Type B pancreatic cell (in vitro differentiated cells): Measurements from ENCODE around the gene ADARB2. TPM values are rescaled to one million over a fixed set of nuclear protein-coding genes. Genes with fewer than 3 reads are reported as not detected.
A peak's percentile ranks its signal among the peaks of the same experiment; 100 is the strongest.

ENCODE experiments used
- DNase-seq: peaks from one replicate; pipeline ENCODE4 v3.0.0; 2021; ENCODE audit warnings: mixed read lengths; ENCODE audit not compliant: unreplicated experiment; ENCODE audit errors: extremely low spot score
- H3K27ac Mint-ChIP-seq: 2 replicates; pipeline ENCODE4 v1.8.0; 2021; ENCODE audit warnings: mild to moderate bottlenecking, mixed read lengths
- H3K27me3 Mint-ChIP-seq: 2 replicates; pipeline ENCODE4 v1.8.0; 2021; ENCODE audit warnings: mixed read lengths
- H3K36me3 Mint-ChIP-seq: 2 replicates; pipeline ENCODE4 v1.8.0; 2021; ENCODE audit warnings: mixed read lengths
- H3K4me1 Mint-ChIP-seq: one replicate; pipeline ENCODE4 v1.8.0; 2021; ENCODE audit warnings: mixed read lengths; ENCODE audit not compliant: unreplicated experiment
- H3K4me3 Mint-ChIP-seq: 2 replicates; pipeline ENCODE4 v1.8.0; 2021; ENCODE audit warnings: mild to moderate bottlenecking, mixed read lengths
- H3K9me3 Mint-ChIP-seq: 2 replicates; pipeline ENCODE4 v1.8.0; 2021; ENCODE audit warnings: mixed read lengths
- CTCF ChIP-seq: fragments of 200-600 bp; sonication (generic); conservative IDR thresholded peaks from 2 replicates; pipeline ENCODE4 v1.5.0; 2021; ENCODE audit warnings: antibody characterized with exemption, mild to moderate bottlenecking
- total RNA-seq: library from RNA; stranded (reverse); gene quantifications from 2 replicates; pipeline ENCODE4 v1.2.1, GENCODE V29; 2021; ENCODE audit warnings: low replicate concordance

The ADARB2 gene
- total RNA-seq, 1 donor from 2014 or later, result 4.9 TPM

- H3K27me3 Mint-ChIP-seq, result no peaks in the 10 kb centered on the region
- H3K27ac Mint-ChIP-seq, result no peak overlapping the region
- peaks cover 20% of the 10 kb centered on the region for H3K4me1 Mint-ChIP-seq
- H3K4me3 Mint-ChIP-seq, result no peak overlapping the region
- H3K9me3 Mint-ChIP-seq, result peaks cover 3% of the 10 kb centered on the region
- peak; percentile 25 for DNase-seq
- H3K36me3 Mint-ChIP-seq, result peaks cover 8% of the 10 kb centered on the region
- no peak for TF ChIP-seq CTCF
Measured at GRCh38 chr10:1366322-1366691, 371.0 kb downstream of the ADARB2 start.

GRCh38 chr10:1365540-1366321 lies 371.6 kb downstream of the ADARB2 start:
- DNase-seq, result peak; percentile 29
- Mint-ChIP-seq H3K27ac (peak overlapping the region; percentile 78), H3K9me3 (peaks cover 3% of the 10 kb centered on the region), H3K36me3 (peaks cover 8% of the 10 kb centered on the region), H3K4me3 (peak overlapping the region; percentile 63), H3K27me3 (no peaks in the 10 kb centered on the region), H3K4me1 (peaks cover 25% of the 10 kb centered on the region)
- TF ChIP-seq CTCF, result no peak

DNA sequence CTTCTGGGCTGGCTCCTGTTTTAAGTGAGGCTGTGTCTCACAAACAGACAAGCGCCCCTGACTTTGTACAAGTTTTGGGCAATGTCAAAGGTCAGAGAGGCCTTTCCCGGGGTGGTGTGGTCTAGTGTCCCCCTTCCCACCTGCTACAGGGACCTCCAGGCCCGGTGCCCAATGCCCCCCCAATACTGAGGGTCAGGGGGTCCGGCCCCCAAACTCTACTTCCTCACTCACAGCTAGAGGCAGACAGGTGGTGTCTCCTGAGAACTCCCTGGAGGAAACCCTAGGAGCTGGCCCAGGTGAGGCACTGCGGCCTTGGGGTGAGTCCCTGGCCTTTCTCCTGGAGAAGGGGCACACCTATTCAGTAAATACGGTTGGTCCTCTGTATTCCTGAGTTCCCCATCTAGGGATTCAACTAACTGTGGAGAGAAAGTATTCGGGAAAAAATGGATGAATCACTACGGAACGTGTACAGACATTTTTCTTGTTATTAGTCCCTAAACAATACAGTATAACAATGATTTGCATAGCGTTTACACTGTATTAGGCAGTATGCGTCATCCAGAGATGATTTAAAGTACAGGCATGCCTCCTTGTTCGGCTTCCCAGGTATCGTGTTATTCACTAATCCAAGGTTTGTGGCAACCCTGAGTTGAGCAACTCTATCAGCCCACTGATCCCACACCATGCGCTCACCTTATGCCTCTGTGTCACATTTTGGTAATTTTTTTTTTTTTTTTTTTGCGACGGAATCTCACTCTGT lies 373.0 kb downstream of the ADARB2 start:
- no peak overlapping the region for H3K4me3 Mint-ChIP-seq
- peak; percentile 51 for DNase-seq
- TF ChIP-seq CTCF, result no peak
- peaks cover 8% of the 10 kb centered on the region for H3K36me3 Mint-ChIP-seq
- peaks cover 3% of the 10 kb centered on the region for H3K9me3 Mint-ChIP-seq
- peak overlapping the region; percentile 66 for H3K27ac Mint-ChIP-seq
- H3K4me1 Mint-ChIP-seq, result peaks cover 37% of the 10 kb centered on the region
- no peaks in the 10 kb centered on the region for H3K27me3 Mint-ChIP-seq

DNA sequence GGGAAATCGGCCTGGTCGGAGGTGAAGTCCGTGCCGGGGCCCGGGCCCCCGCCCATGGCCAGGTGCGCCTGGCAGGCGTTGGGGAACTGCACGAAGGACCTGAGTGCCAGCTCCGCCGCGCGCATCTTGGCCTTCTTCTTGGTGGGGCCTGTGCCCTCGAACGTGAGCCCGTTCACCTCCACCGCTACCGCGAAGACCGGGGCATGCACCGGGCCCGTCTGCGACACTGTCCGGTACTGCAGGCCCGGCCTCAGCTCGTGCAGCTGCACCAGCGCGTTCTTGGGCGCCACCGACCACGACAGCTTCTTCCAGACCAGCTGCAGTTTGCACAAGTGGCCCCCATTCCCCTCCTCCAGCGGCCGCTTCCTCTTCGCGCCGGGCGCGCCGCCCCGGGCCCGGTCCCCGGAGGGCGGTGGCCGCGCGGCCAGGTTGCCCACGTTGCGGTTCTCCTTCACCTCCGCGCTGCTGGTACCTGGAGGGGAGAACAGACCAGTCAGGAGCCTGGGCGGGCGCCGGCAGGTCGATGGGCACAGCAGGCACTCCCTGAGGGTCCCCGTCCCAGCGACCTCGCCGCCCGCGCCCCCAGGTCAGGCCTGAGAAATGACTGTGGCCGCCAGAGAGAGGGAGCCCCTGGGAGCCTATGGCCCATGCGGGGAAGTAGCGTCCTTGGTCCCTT lies 373.7 kb downstream of the ADARB2 start:
- no peaks in the 10 kb centered on the region for H3K27me3 Mint-ChIP-seq
- peaks cover 8% of the 10 kb centered on the region for H3K36me3 Mint-ChIP-seq
- H3K4me3 Mint-ChIP-seq, result no peak overlapping the region
- TF ChIP-seq CTCF, result no peak
- H3K9me3 Mint-ChIP-seq, result peaks cover 3% of the 10 kb centered on the region
- peak; percentile 66 for DNase-seq
- H3K27ac Mint-ChIP-seq, result no peak overlapping the region
- H3K4me1 Mint-ChIP-seq, result peaks cover 31% of the 10 kb centered on the region

GRCh38 chr10:1362589-1363445 lies 374.5 kb downstream of the ADARB2 start:
- no peaks in the 10 kb centered on the region for H3K27me3 Mint-ChIP-seq

More at GRCh38 chr10:1362589-1363445, 374.5 kb downstream of the ADARB2 start:
- no peak overlapping the region for H3K4me3 Mint-ChIP-seq
- H3K27ac Mint-ChIP-seq, result no peak overlapping the region
- no peak for TF ChIP-seq CTCF
- DNase-seq, result peak; percentile 70
- H3K4me1 Mint-ChIP-seq, result peaks cover 31% of the 10 kb centered on the region
- peaks cover 3% of the 10 kb centered on the region for H3K9me3 Mint-ChIP-seq
- H3K36me3 Mint-ChIP-seq, result peaks cover 8% of the 10 kb centered on the region
